Ecto neural progenitor cell (in vitro differentiated cells): ENCODE results near the gene SMIM5.
"Not testable (repeated sequence)": the region's sequence is repeated elsewhere in the genome, so short reads cannot be mapped to it uniquely, and the experiment has no call there.

Source experiments
- DNase-seq: peaks from one replicate; pipeline ENCODE4 v3.0.0-alpha.2; 2018; ENCODE audit warnings: low spot score

SMIM5 gene, protein sequence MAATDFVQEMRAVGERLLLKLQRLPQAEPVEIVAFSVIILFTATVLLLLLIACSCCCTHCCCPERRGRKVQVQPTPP

GRCh38 chr17:75632863-75633485 is at the start of gene SMIM5:
Gene SMIM5 (plus strand): TSS chr17:75633434. CDS start chr17:75640202, 6,768 bp downstream.
- DNase-seq: peak; percentile 95

- no peak for DNase-seq
Observed at GRCh38 chr17:75584849-75585175, 48.4 kb upstream of the SMIM5 start.

GRCh38 chr17:75587675-75588595 is 45.3 kb upstream of the SMIM5 start, which contains the start of gene MYO15B:
Gene MYO15B (plus strand): TSS chr17:75587800. CDS start chr17:75588058, 258 bp downstream.
- DNase-seq: peak; percentile 86

DNA sequence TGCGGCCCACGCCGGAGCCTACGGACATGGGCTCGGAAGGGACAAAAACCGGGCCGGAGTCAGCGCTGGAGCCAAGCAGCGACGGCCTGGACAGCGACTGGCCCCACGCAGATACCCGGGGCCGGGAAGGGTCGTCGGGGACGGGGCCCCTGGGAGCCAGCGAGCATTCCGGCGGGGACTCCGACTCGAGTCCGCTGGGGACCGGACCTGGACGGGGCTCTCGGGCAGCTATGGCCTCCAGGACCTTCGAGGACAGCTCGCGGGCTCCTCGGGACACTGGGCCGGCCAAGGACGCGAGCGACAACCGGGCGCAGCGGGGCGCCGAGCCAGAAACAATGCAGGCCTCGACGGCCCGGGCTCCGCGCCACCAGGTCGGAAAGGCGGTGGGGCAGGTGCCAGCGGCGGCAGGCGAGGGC is 44.6 kb upstream of the SMIM5 start:
- DNase-seq: no peak

DNA sequence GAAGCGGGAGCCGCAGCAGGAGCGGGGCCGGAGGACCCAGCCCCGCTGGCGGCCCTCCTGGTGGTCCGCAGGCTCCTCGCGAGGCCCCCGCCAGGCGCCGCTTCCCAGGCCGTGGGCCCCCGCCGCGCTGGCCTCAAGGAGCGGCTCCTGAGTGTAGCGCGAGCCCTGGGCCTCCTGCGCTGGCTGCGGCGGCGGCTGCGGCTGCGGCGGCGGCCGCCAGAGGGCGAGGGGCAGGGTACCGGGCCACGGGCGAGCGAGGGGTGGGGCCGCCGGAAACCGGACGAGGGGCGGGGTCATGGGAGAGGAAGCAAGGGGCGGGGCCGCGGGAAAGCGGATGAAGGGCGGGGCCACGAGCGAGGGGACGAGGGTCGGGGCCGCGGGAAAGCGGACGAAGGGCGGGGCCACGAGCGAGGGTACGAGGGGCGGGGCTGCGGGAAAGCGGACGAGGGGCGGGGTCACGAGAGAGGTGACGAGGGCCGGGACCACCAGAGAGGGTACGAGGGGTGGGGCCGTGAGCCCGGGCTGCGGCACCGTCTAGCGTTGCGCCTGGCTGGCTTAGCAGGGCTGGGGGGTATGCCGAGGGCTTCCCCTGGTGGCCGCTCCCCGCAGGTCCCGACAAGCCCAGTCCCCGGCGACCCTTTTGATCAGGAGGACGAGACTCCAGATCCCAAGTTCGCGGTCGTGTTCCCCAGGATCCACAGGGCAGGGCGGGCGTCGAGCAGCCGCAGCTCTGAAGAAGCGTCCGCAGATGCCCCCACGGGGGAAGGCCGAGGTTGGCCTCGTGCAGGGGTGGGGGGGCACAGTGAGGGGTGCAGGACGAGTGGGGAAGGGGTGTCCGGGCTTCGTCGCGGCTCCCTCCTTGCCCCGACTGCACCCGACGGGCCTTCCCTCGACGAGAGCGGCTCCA is 44.0 kb upstream of the SMIM5 start:
- peak; percentile 100 for DNase-seq

DNA sequence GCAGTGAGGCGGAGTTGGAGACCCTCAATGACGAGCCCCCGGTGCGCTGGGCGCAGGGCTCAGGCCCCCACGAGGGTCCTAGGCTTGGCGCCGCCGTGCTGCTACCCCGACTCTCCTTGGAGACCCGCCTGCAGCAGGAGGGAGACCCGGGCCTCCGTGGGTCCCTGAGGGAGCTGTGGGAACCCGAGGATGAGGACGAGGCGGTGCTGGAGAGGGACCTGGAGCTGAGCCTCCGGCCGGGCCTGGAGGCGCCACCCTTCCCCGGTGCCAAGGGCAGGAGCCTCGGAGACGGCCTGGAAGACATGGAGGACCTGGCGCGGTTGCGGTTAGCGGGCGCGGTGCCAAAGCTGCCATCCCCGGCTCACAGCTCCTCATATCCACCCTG is 43.3 kb upstream of the SMIM5 start:
- no peak for DNase-seq

- DNase-seq: no peak
Observed at GRCh38 chr17:75590314-75590761, 42.9 kb upstream of the SMIM5 start.

GRCh38 chr17:75590849-75591721 is 42.1 kb upstream of the SMIM5 start:
- DNase-seq: no peak

DNA sequence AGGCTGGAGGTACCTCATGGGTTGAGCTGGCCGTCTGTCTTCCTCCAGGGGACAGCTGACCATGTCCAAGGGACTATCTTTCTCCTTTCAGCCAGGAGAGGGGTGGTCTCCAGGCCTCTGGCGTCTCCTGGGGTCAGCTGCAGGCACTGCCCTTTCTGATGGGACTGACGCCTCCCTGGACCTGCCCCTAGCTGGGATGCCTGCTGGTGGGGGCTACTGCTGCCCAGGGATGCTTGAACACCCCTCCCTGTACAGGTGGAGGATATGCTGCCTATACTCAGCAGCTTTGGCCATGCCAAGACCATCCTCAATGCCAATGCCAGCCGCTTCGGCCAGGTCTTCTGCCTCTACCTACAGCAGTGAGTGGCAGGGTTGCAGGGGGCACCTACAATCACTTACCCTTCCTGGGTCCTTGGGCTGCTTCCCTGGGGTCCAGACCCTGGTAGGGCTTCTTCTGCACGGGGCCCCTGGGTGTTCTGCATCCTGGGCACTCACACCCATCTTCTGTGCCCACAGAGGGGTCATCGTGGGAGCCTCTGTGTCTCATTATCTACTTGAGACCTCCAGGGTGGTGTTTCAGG is 41.4 kb upstream of the SMIM5 start:
- no peak for DNase-seq

- DNase-seq: no peak
Observed at GRCh38 chr17:75592348-75593020, 40.8 kb upstream of the SMIM5 start.

GRCh38 chr17:75593430-75593829 is 39.8 kb upstream of the SMIM5 start:
- DNase-seq: not testable (repeated sequence)

GRCh38 chr17:75594499-75595283 is 38.5 kb upstream of the SMIM5 start:
- DNase-seq: peak; percentile 51

DNA sequence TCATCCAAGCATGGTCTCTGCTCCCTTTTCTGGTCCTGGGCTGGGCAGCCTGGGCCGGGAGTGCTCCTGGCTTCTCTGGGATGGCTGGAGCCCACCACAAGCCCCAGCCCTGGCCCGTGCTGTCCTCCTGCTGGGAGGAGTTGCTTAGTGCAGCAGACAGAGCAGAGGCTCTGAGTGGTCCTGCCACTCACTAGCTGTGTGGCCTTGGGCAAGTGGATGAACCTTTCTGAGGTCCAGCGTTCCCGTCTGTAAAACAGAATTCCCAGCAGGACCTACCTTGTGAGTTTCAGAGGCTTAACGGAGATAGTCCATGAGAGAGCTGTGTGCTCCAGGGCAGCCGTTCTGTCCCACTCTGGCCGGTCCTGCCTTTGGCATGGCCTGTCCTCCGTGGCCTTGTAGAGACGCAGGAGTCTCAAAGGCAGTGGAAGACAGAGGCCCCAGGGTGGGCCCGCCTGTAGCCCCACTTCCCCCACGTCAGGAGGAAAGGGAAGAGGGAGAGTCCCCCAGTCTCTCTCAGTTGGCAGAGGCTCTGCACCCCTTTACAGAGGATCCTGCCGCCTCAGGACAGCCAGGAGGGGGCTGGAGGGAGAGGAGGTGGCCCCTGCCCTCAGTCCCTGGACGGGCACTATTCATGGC is 37.8 kb upstream of the SMIM5 start:
- DNase-seq: peak; percentile 50

DNA sequence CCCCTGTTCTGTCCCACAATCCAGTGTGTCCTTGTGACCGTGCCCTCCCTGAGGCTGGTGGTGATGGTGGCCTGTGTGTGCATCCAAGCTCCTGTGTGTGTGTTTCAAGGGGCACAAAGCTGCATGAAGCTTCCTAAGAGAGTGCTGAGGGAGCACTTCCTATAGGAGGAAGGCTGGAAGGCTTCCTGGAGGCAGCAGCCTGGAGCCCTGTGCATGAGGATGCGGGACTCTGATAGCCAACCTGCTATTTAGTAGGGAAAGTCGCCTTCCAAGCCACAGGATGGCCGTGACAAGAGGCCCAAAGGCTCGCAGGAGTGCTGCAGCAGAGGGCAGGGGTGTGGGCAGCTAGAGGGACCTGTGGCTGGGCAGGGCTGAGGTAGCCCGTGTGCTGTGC is 37.3 kb upstream of the SMIM5 start:
- no peak for DNase-seq

DNA sequence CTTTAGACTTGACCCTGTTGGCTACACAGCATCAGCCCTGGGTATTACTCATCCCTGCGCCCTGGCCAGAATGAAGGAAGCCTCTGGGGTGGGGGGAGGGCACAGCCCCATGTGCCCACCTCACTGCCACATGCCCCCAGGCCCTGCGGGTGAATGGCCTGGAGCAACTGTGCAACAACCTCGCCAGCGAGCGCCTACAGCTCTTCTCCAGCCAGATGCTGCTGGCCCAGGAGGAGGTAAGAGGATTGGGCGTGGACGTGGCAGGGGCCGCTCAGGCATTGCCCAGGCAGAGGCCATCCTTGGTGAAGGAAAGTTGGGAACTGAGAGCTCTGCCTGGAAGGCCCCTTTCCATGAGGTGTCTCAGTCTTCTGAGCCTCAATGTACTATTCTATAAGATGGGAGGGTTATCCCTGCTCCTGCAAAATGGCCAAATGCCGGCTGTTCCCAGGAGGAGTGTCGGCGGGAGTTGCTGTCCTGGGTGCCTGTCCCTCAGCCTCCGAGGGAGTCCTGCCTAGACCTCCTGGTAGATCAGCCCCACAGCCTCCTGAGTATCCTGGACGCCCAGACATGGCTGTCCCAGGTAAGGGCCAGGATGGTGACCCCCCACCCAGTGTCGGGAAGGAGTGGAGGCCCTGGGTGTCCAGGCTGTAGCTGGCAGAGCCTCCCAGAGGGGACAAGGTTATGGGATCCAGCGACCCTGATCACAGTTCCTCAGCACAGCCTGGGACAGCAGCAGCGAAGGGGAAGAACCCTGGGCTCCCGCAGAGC is 36.7 kb upstream of the SMIM5 start:
- DNase-seq: no peak

GRCh38 chr17:75601057-75601987 is 31.9 kb upstream of the SMIM5 start:
- peak; percentile 90 for DNase-seq

- DNase-seq: no peak
Observed at GRCh38 chr17:75602644-75603043, 30.6 kb upstream of the SMIM5 start.
